ENCODE data around the gene HIRIP3.

- TF ChIP-seq, protein P1, sequence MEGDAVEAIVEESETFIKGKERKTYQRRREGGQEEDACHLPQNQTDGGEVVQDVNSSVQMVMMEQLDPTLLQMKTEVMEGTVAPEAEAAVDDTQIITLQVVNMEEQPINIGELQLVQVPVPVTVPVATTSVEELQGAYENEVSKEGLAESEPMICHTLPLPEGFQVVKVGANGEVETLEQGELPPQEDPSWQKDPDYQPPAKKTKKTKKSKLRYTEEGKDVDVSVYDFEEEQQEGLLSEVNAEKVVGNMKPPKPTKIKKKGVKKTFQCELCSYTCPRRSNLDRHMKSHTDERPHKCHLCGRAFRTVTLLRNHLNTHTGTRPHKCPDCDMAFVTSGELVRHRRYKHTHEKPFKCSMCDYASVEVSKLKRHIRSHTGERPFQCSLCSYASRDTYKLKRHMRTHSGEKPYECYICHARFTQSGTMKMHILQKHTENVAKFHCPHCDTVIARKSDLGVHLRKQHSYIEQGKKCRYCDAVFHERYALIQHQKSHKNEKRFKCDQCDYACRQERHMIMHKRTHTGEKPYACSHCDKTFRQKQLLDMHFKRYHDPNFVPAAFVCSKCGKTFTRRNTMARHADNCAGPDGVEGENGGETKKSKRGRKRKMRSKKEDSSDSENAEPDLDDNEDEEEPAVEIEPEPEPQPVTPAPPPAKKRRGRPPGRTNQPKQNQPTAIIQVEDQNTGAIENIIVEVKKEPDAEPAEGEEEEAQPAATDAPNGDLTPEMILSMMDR (conservative IDR thresholded peaks at IDR 0.05; ENCODE audit: low read depth, low read length), result no peak
- TF ChIP-seq EZH2 (IDR thresholded peaks at IDR 0.05; ENCODE audit: low read length, unreplicated experiment), result no peak
Observed at GRCh38 chr16:29993191-29993902, 2.1 kb downstream of the HIRIP3 start.
